GM12801 (cell line): Measurements from ENCODE around the gene CELF2.

Experiments
- TF ChIP-seq, protein P1 (sequence below): IDR thresholded peaks from one replicate; pipeline ENCODE4 v1.5.1; 2011; ENCODE audit warnings: control low read depth; ENCODE audit not compliant: insufficient read length; ENCODE audit errors: extremely low read depth

Gene CELF2

DNA sequence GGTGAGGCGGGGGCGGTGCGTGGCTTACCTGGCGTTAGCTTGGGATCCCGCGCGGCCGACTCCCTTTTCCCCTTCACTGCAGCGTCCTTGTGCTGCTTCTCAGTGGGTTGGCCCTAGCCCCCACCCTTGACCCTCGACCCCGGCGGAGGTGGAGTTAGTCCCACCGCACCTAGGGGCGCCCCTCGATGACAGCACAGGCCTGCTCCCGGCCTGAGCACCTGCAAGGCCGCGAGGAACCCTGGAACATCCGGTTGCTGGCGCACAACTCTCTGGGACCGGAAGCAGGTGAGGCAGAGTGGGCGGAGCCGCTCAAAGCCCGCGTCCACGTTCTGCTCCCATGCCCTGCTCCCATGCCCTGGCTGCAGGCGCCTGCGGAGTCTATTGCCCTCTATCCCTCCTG, 326.9 kb downstream of the CELF2 start:
- TF ChIP-seq, protein P1, sequence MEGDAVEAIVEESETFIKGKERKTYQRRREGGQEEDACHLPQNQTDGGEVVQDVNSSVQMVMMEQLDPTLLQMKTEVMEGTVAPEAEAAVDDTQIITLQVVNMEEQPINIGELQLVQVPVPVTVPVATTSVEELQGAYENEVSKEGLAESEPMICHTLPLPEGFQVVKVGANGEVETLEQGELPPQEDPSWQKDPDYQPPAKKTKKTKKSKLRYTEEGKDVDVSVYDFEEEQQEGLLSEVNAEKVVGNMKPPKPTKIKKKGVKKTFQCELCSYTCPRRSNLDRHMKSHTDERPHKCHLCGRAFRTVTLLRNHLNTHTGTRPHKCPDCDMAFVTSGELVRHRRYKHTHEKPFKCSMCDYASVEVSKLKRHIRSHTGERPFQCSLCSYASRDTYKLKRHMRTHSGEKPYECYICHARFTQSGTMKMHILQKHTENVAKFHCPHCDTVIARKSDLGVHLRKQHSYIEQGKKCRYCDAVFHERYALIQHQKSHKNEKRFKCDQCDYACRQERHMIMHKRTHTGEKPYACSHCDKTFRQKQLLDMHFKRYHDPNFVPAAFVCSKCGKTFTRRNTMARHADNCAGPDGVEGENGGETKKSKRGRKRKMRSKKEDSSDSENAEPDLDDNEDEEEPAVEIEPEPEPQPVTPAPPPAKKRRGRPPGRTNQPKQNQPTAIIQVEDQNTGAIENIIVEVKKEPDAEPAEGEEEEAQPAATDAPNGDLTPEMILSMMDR, result no peak

DNA sequence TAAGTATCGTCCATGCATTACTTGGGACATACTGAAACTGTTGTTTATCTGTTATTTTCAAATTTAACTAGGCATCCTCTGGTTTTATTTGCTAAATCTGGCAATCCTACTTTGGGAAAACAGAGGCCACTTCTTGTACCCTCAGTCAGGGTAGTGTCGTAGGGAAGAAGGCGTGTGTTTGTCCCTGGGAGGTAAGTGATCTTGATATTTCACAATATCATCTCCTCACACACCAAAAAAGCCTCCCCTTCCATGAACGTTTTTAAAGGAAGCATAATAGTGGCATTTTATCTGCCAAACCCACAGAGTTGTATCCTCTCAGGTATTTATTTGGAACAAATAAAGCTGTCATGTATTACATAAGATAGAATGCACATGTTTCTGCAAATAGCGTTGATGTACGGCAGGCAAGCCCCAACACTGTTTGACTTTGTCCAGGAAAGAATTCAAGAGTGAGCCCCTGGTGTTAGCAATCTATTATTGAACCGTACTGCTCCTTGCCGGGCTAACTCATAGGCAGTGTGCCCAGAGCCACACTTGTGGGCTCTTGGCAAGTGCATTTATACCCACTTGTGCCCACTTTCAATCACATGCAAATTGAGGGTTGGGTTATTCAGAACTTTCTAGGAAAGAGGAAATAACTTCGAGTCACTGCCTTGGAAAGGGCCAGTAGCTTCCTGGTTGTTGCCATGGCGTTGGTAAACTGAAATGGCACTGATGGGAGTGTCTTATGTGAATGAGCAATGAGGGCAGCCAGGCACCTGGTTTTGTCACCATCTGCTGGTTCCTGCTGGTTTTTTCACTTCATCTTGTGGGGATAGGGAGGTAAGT, 327.8 kb downstream of the CELF2 start:
- TF ChIP-seq, protein P1, result no peak

DNA sequence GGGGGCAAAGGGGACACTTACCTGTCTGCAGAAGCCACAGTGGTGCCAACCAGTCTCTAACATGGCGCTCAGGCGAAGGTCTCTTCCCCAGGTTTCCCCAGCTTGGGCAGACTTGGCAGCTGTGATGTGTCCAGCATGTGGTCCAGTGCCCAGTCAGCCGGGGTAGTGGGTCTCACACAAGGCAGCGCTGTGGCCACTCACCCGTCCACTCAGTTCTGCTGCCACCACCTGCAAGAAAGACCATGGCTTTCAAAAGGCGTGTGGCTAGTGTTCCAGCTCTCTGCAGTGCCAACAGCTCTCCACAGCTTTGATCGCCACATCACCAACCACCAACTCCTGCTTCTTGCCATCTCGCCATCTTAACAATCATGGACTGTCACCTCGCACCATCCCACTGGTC, 334.1 kb downstream of the CELF2 start:
- TF ChIP-seq, protein P1, result no peak

DNA sequence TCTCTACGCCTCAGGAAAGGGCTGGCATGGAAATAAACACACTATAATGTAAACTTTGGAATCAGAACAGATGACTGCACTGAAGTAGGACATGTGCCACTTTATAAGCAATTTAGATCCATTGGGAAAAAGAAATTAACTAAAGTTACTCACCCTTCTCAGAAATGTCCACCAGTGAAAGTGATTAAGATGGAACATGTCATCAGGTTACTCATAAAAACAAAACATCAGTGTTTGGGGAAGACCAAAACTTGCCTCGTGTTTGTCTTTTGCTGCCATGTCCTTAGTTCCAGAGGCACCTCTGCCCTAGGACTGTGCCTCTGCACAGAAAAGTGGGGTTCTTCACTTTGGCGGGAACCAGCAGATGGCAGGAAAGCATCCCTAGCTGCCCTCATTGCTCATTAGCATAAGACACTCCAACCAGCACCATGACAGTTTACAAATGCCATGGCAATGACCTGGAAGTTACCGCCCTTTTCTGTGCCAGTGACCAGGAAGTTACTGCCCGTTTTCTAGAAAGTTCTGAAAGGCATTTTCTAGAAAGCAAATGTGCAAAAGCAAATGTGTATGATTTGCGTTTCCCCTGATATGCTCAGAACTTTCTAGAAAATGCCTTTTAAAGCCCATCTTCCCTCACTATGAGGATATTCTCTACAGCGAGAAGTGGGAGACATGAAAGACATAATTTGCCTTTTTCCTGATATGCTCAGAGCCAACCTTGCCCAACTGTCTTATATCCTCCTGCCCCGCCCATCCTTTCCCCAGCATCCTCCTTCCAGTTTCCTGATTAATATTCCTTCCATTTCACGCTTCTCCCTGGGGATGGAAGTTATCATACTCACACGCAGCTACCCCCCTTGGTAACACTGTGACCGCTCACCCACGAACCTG, 335.6 kb downstream of the CELF2 start:
- TF ChIP-seq, protein P1, result no peak

DNA sequence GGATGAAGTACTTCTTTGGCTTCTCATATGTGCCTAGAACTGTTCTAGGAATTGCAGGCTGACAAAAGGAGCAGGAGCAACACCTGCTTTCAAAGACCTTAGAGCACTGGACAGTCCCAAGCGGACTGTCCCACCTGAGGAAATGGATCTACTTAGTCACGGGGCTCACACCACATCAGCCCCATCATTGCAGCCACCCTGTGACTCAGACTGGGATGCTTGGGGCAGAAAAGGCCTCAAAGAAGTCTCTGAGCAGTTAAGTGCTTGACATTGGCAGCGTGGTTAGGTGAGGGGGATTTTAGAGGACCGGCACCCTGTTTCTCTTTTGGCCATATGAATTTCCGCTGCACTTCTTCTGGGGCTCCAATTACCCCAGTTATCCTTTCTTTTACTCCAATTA, 337.2 kb downstream of the CELF2 start:
- TF ChIP-seq, protein P1, result no peak

DNA sequence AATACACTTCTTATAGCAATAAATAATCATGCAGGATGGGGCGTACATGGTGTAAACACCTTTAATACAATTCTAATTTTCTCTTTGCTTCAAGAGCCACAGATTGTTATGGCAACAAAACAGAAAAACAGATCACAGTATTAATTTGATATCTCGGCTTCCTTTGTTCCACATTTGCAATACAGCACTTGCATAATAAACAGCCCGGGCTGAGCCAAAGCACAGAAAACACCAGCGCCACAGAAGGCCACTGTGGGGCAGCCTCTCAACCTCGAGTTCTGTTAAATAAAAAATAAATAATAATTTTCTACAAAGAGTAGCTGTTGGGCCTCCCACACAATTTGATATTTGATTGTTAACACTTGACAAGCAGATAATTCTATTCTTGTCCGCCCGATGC, 337.9 kb downstream of the CELF2 start:
- TF ChIP-seq, protein P1, result no peak

DNA sequence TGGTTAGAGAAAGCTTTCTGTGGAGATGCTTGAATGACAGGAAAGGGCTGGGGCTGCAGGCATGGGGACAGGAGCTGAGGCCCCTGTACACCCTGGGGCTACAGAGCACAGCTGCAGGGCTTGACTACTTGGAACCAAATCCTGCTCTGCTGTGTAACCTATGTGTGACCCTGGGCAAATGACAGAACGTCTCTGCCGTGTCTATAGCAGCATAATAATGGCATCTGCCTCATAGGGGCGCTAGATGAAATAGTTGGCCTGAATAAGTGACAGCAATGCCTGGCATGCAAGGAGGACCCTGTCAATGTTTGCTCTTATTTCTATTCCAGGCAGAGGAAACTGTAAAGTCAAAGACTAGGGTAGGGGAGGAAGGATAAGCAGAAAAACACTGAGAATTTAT, 339.8 kb downstream of the CELF2 start:
- TF ChIP-seq, protein P1, result no peak
